Brain microvascular endothelial cell (primary cell): ENCODE data around the gene GMPS.
"Not testable (repeated sequence)": the region's sequence is repeated elsewhere in the genome, so short reads cannot be mapped to it uniquely, and the experiment has no call there.

Experiments used
- DNase-seq: peaks from one replicate; pipeline ENCODE4 v3.0.0-alpha.2; 2020
- H3K27ac ChIP-seq: fragments of 250-450 bp; sonication (Bioruptor Pico); 2 replicates; pipeline ENCODE4 v1.5.1; 2020; ENCODE audit warnings: mild to moderate bottlenecking, moderate library complexity
- H3K27me3 ChIP-seq: fragments of 250-450 bp; sonication (Bioruptor Pico); replicated peaks from 2 replicates; pipeline ENCODE4 v1.5.1; 2020; ENCODE audit warnings: mild to moderate bottlenecking
- H3K36me3 ChIP-seq: fragments of 250-450 bp; sonication (Bioruptor Pico); replicated peaks from 2 replicates; pipeline ENCODE4 v1.5.1; 2020; ENCODE audit warnings: mild to moderate bottlenecking
- H3K4me3 ChIP-seq: 2 replicates; pipeline ENCODE4 v1.5.1; 2011; ENCODE audit warnings: low read depth, mild to moderate bottlenecking, control low read depth, low read length, moderate library complexity
- in situ Hi-C: cut with HindIII; loops from 2 replicates; pipeline ENCODE4 v1.10.0; 2017; ENCODE audit warnings: low sequenced_read_pairs, low pct_ligation_motif_present
- TF ChIP-seq, protein P1 (sequence below): IDR thresholded peaks from 2 replicates; pipeline ENCODE4 v1.5.1; 2011; ENCODE audit warnings: low read depth, mild to moderate bottlenecking, moderate library complexity, low read length, control low read depth, inconsistent platforms; ENCODE audit errors: missing control alignments

GMPS gene

GRCh38 chr3:155861476-155862183 is 8.8 kb upstream of the GMPS start:
- in situ Hi-C loops = no loop called here
- no peak for DNase-seq

GRCh38 chr3:155862290-155862982 is 8.0 kb upstream of the GMPS start:
- in situ Hi-C loops, H3K4me3 ChIP-seq, H3K27me3 ChIP-seq, H3K27ac ChIP-seq, H3K36me3 ChIP-seq: not testable (repeated sequence)
- peak; percentile 78 for DNase-seq

More at GRCh38 chr3:155861476-155862183, 8.8 kb upstream of the GMPS start:
- Histone ChIP-seq H3K27me3 (no peaks in the 10 kb centered on the region), H3K4me3 (no peak overlapping the region), H3K36me3 (no peaks in the 10 kb centered on the region), H3K27ac (no peak overlapping the region)
- TF ChIP-seq, protein P1, sequence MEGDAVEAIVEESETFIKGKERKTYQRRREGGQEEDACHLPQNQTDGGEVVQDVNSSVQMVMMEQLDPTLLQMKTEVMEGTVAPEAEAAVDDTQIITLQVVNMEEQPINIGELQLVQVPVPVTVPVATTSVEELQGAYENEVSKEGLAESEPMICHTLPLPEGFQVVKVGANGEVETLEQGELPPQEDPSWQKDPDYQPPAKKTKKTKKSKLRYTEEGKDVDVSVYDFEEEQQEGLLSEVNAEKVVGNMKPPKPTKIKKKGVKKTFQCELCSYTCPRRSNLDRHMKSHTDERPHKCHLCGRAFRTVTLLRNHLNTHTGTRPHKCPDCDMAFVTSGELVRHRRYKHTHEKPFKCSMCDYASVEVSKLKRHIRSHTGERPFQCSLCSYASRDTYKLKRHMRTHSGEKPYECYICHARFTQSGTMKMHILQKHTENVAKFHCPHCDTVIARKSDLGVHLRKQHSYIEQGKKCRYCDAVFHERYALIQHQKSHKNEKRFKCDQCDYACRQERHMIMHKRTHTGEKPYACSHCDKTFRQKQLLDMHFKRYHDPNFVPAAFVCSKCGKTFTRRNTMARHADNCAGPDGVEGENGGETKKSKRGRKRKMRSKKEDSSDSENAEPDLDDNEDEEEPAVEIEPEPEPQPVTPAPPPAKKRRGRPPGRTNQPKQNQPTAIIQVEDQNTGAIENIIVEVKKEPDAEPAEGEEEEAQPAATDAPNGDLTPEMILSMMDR = no peak

DNA sequence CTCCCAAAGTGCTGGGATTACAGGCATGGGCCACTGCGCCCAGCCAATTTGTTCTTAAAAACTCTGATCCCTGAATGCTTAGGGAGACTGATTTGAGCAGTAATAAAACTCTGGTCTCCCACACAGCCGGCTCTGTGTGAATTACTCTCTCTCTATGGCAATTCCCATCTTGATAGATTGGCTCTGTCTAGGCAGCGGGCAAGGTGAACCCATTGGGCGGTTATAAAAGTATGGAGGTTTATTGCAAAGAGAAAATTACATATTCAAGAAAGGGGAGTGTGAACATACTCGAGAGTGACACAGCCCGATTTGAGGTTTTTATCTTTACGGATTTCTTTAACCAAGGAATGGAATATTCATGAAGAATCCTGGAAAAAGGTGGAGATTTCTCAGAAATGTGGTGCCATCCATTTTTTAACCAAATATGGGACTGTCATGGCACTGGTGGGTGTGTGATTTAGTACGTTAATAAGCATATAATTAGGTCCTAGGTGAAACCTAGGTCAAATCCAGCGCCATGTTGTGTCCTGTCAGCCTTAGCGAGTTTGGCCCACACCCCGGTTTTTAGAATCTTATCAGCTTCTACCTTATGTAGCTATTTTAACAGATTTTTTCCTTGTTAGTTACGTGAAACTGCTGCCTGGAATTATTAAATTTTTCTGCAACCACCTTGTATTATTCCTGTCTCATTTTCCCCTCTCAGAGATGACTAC is 7.2 kb upstream of the GMPS start:
- Histone ChIP-seq H3K27ac (no peak overlapping the region), H3K4me3 (no peak overlapping the region), H3K36me3 (no peaks in the 10 kb centered on the region), H3K27me3 (no peaks in the 10 kb centered on the region)
- TF ChIP-seq, protein P1 = no peak
- in situ Hi-C loops = no loop called here
- DNase-seq = no peak

DNA sequence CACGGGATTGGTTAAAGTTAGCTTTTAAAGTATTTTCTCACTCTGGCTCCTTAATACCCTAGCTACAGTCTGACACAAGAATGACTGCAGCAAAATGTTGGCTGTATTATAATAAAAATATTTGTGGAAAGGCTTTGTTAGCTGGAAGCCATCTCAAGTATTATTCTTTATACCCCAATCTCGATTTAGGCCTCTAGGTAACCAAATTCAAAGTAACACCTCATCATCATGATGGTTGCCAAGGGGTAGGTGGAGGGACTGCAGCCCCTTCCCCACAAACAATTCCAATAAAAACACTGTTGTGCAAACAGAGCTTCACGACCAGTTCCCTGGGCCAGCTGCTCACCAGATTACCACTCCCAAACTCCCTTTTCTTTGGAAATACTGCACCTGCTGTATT is 759 bp upstream of the GMPS start:
- TF ChIP-seq, protein P1 = no peak
- H3K36me3 ChIP-seq = no peaks in the 10 kb centered on the region
- DNase-seq = no peak
- in situ Hi-C loops = no loop called here
- no peaks in the 10 kb centered on the region for H3K27me3 ChIP-seq
- peak overlapping the region; percentile 55 for H3K4me3 ChIP-seq
- peak overlapping the region; percentile 39 for H3K27ac ChIP-seq

GRCh38 chr3:155870945-155871745 is 695 bp downstream of the GMPS start:
- in situ Hi-C loops = no loop called here
- no peak for DNase-seq

More at GRCh38 chr3:155870945-155871745, 695 bp downstream of the GMPS start:
- H3K27me3 ChIP-seq = no peaks in the 10 kb centered on the region
- peak overlapping the region; percentile 90 for H3K4me3 ChIP-seq
- no peaks in the 10 kb centered on the region for H3K36me3 ChIP-seq
- TF ChIP-seq, protein P1 = no peak
- H3K27ac ChIP-seq = peak overlapping the region; percentile 55
